DOHH2 (cell line): ENCODE results near the gene MEIS2.

ENCODE experiments used
- EZH2phosphoT487 ChIP-seq: fragments of 200-600 bp; sonication (generic); IDR thresholded peaks from 2 replicates; pipeline ENCODE4 v1.6.1; 2017; ENCODE audit warnings: borderline replicate concordance, mild to moderate bottlenecking, antibody characterized with exemption, low read length, moderate library complexity, mixed read lengths
- TF ChIP-seq, protein P1 (sequence below): fragments of 200-600 bp; sonication (generic); IDR thresholded peaks from one replicate; pipeline ENCODE4 v1.5.1; 2014; ENCODE audit warnings: antibody characterized with exemption, mild to moderate bottlenecking, low read depth, low read length; ENCODE audit not compliant: poor library complexity, severe bottlenecking

DNA sequence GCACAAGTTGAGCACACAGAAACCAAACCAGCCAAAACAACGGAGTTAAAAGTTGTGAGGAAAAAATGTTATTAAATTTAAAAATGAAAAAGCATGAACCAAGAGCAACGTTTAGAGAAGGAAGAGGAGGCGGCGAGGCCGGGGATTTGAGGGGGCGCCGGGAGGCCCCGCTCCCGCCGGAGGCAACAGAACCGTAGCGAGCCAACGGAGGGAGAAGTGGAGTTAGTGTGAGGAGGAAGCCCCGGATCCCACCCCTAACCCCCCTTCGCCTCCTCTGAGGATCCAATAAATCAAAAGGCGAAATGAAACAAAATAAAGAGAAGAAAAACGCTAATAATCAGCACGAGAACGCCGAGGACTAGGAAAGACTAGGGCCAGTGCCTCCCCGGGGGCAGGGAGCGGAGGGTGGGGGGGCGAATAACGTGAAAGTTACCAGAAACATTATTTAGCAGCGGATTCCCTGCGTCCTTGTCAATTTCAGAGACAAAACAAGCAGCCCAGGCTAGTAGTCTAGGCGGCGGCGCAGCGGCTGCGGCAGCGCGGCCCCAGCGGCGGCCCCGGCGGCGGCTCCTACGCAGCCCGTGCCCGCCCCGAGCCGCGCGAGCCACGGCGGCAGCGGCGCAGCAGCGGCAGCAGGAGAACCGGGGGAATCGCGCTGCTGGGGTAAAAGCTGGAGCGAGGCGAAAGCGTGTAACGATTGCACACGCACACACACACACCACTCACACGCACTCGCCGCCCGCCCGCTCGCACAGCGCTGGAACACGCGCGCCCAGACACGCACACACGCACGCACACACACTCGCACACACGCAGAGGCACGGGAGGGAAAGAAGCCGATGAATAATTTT is 1.7 kb downstream of the MEIS2 start:
- TF ChIP-seq, protein P1, sequence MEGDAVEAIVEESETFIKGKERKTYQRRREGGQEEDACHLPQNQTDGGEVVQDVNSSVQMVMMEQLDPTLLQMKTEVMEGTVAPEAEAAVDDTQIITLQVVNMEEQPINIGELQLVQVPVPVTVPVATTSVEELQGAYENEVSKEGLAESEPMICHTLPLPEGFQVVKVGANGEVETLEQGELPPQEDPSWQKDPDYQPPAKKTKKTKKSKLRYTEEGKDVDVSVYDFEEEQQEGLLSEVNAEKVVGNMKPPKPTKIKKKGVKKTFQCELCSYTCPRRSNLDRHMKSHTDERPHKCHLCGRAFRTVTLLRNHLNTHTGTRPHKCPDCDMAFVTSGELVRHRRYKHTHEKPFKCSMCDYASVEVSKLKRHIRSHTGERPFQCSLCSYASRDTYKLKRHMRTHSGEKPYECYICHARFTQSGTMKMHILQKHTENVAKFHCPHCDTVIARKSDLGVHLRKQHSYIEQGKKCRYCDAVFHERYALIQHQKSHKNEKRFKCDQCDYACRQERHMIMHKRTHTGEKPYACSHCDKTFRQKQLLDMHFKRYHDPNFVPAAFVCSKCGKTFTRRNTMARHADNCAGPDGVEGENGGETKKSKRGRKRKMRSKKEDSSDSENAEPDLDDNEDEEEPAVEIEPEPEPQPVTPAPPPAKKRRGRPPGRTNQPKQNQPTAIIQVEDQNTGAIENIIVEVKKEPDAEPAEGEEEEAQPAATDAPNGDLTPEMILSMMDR: no peak
- TF ChIP-seq EZH2phosphoT487: no peak
